IPS-18c (cell line): ENCODE results near the gene USF3.

Experiments used
- H3K4me3 ChIP-seq: 2 replicates; pipeline ENCODE4 v1.7.0; 2013; ENCODE audit warnings: low read depth, mild to moderate bottlenecking, low read length, moderate library complexity; ENCODE audit not compliant: insufficient read depth
- H3K9me3 ChIP-seq: one replicate; pipeline ENCODE4 v1.6.1; 2013; ENCODE audit warnings: mild to moderate bottlenecking, low read length, moderate library complexity; ENCODE audit not compliant: control insufficient read depth, insufficient read depth

USF3 gene

DNA sequence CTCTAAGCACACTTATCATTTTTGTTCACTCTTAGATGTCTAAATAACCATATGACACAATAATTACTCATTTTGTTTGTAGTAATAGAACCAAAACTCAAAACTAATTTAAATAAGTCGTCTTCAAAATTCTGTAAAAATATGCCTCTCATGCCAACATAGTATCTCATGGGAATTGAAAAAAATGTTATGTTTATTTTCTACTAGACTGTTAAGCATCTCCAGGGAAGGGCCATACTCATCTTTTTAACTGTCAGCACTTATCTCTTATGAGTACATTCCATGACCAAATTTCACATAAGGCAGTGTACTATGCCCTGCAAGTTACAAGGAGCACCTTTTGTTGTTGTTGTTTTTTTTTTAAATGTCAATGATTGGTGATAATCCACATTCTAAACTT lies 18.3 kb upstream of the USF3 start:
- Histone ChIP-seq H3K9me3 (no peaks in the 10 kb centered on the region), H3K4me3 (no peak overlapping the region)

DNA sequence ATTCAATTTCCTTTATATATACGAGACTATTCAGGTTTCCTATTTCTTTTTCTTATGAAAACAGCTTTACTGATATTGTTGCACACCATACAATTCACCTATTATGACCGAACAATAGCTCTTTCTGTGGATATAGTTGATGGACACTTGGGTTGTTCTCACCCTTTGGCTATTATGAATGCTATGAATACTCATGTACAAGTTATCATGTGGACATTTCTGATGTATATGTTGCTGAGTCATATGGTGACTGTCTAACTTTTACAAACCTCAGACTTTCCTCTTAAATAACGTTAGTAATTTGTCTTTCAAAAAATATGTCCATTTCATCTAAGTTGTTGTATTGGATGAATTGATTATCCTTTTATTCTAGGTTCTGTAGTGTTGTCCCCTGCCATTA lies 15.7 kb upstream of the USF3 start:
- H3K4me3 ChIP-seq, result no peak overlapping the region
- no peaks in the 10 kb centered on the region for H3K9me3 ChIP-seq

DNA sequence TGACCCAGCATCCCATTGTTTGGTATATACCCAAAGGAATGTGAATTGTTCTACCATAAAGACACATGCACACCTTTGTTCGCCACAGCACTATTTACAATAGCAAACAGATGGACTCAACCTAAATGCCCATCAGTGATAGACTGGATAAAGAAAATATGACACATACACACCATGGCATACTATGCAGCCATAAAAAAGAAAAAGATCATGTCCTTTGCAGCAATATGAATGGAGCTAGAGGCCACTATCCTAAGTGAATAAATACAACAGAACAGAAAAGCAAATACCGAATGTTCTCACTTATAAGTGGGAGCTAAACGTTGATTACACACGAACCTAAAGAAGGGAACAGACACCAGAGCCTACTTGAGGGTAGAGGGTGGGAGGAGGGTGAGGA lies 11.4 kb upstream of the USF3 start:
- H3K9me3 ChIP-seq, result no peaks in the 10 kb centered on the region
- no peak overlapping the region for H3K4me3 ChIP-seq

DNA sequence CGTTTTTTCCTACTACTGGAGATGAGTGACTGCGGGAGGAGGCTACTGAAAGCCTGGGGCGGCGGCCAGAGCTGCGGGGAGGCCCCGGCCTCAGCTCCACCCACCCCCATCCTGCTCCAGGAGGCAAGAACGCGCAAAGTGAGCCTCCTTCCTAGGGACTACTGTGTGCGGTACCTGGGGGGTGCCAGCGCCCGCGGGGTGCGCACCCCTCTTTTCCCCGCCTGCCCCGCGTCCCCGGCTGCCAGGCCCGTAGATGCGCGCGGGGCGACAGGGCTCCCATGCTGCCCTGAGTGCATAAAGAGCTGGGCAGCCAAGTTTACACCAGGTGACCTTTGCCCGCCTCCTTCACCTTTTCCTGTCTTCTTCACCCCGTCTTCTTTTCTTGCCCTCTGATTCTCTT lies 2.5 kb upstream of the USF3 start:
- H3K9me3 ChIP-seq, result no peaks in the 10 kb centered on the region
- H3K4me3 ChIP-seq, result peak overlapping the region; percentile 34; the same call in 1 of the 2 replicates

DNA sequence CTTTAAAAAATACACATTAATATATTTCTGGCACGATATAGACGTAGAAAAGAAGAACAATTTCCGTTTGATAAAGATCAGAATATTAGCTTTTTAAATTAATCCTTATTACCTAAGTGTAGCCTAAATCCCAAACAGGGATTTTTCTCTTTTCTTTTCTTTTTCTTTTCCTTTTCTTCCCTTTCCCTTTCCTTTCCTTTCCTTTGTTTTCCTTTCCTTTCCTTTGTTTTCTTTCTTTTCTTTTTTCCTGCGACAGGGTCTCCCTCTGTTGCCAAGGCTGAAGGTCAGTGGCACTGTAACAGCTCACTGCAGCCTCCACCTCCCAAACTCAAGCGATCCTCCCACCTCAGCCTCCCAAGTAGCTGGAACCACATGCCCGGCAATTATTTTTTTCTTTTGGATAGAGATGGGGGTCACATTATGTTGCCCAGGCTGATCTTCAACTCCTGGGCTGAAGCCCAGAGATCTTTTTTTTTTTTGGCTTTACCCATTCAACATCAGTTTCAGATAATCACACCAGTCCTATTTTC lies 1.8 kb upstream of the USF3 start:
- Histone ChIP-seq H3K4me3 (no peak overlapping the region; the same call in 1 of the 2 replicates), H3K9me3 (no peaks in the 10 kb centered on the region)

DNA sequence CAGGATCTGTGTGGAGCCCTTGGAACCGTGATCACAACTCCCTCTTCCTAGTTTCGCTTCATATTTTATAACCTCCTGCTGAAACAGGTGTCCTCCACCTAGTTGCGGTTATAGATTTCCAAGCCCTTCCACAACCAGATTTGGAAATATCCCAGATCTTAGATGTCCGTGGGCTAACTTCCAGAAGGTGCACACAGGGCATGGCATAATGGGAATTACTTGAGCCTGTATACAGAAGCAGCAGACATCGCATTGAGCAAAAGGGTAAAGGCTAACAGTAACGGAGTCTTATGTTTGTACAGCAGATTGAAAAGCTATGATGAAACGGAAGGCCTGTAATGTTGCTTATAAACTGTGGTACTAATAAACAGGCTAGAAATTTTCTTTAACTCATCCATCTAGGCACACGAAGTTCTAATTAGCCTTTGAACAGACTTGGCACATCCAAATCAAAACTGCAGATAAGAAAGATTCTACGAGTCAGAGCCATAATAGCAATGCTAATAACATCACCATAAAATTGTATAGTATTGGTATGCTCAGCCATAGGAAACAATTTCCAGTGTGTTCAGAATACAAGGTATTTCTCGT lies 1.2 kb upstream of the USF3 start:
- Histone ChIP-seq H3K4me3 (peak overlapping the region; percentile 98), H3K9me3 (no peaks in the 10 kb centered on the region)

DNA sequence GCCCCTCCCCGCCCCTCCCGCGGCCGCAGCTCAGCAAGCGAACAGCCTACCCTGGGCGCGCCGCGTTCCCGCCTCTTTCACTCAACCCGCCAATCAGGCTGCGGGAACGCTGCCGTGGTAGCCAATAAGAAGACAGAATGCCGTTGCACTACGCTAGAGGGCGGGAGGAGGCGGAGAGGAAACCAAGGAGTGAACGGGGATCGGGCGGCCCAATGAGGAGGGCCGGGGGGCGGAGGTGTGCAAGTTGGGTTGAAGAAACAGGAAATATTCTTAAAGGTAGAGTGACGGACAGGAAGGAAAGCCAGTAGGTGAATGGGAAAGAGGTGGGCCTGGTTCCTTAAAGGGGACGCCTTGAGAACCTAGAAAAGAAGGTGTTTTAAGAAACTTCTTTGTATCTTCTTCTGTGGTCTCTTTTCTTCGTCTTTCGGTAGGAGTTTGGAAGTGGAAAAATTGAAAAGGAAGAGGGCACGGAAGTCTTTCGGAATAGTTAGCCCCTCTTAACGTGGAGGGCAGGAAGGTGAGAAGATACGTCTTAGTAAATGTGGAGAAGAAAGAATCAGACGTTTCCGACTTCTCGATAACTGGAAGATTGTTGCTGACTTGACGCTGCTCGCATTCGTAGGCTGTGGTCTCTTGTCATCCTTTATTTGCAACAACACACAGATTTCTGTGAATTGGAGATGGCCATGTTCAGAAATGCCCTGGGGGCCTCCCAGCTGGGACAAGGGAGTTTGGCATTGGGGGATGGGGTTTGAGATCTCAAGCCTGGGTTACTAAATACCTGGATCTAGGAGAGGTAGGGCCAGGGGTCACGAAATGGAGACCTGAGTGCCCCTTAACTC lies 437 bp upstream of the USF3 start:
- Histone ChIP-seq H3K9me3 (no peaks in the 10 kb centered on the region), H3K4me3 (peak overlapping the region; percentile 98)

DNA sequence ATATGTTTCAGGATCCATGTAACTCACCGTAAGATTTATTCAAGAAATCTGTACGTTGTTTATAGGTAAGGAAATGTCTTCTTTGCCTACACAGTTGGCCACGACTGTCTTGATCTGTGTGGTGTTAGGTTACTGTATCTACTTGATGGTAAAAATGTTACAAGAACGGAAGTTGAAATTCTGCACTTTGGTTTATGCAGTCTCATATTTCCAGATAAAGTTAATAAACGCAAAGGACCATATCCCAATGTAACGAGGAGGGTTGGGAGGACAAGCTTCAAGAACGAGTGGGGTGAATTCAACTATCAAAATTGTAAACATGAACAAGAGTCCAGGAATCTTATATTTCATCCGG lies 1.0 kb downstream of the USF3 start:
- Histone ChIP-seq H3K9me3 (no peaks in the 10 kb centered on the region), H3K4me3 (peak overlapping the region; percentile 78)

DNA sequence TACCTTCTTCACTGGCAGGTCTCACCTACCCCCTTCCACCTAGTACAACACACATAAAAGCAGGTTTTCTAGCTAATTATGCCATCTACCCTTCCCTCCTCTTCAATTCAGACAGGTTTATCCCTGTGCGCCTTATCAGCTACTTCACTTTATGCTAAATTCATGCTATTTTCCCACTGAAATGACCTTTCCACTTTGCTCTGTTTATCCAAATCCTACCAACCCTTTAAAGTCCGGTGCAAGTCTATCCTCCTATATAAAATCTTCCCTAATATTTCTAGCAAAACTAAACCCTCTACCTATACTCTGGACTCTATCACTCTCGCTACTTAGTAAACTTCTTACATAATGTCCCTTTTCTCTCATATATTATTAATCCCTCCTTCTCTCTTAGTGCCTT lies 6.0 kb downstream of the USF3 start:
- Histone ChIP-seq H3K4me3 (no peak overlapping the region), H3K9me3 (no peaks in the 10 kb centered on the region)

DNA sequence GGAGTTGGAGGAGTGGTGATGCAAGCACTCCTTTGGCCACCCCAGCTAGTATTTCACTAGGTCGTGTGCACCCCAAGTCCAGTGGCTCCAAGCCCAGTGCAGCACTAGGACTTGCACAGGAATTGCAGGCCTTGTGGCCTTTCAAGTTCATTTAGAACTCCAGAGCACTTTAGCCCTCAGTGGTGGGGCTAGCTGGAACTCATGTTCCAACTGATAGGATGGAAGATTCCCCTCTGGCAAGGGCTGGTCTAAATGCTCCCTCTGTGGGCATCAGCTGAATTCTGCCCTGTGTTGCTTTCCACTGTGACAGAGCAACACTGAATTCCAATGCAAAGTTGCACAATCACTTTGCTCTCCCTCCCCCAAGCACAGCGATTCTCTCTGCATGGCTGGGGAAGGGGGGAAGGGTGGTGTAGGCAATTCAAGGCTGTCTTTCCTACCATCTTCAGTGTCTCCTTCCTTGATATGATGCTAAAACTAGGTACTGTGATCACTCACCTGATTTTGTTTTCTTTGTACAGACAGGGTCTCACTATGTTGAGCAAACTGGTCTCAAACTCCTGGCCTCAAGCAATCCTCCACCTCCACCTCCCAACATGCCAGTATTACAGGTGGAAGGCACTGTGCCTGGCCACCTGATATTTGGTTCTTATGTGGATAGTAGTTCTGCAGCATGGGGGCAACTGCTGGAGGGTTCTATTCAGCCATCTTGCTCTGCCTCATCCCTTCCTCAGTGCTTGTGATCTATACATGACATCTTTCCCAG lies 10.3 kb downstream of the USF3 start:
- H3K4me3 ChIP-seq, result no peak overlapping the region

DNA sequence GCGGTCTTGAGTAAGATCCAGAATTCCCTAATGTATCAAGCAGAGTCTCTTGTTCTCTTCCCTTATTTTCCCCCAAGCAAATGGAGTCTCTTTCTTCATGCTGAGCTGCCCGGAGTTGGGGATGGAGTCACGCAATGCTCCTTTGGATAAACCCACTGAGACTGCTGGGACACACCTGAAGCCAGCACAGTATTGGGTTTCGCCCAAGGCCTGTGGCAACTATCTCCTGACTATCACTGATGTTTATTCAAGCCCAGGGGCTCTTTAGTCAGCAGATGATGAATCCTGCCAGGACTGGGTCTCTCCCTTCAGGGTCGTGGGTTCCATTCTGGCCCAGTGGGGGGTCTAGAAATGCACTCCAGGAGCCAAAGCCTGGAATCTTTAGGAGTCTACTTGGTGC lies 11.3 kb downstream of the USF3 start:
- Histone ChIP-seq H3K4me3 (no peak overlapping the region), H3K9me3 (no peaks in the 10 kb centered on the region)

More for the DNA sequence above, 10.3 kb downstream of the USF3 start:
- no peaks in the 10 kb centered on the region for H3K9me3 ChIP-seq

DNA sequence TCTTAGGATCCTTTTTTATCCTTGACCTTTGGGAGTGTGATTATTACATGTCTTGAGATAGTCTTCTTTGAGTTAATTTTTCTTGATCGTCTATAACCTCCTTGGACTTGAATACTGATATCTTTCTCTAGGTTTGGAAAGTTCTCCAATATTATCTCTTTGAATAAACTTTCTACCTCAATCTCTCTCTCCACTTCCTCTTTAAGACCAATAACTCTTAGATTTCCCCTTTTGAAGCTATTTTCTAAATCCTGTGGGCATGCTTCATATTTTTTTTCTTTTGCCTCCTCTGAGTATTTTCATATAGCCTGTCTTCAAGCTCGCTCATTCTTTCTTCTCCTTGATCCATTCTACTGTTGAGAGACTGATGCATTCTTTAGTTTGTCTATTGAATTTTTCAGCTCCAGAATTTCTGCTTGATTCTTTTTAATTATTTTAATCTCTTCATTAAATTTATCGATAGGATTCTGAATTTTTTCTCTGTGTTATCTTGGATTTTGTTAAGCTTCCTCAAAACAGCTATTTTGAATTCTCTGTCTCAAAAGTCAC lies 12.1 kb downstream of the USF3 start:
- Histone ChIP-seq H3K4me3 (no peak overlapping the region), H3K9me3 (no peaks in the 10 kb centered on the region)

DNA sequence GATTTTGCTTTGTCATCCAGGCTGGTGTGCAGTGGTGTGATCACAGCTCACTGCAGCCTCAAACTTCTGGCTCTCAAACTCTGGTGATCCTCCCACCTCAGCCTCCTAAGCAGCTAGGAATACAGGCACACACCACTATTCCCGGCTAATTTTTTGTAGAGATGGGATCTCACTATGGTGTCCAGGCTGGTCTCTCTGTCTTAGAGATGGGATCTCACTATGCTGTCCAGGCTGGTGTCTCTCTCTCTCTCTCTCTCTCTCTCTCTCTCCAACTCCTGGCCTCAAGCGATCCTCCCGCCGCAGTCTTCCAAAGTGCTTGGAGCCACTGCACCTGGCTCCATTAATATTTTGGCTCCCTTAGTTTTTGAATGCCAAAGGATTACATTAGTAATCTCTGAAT lies 17.7 kb downstream of the USF3 start:
- H3K4me3 ChIP-seq, result no peak overlapping the region

DNA sequence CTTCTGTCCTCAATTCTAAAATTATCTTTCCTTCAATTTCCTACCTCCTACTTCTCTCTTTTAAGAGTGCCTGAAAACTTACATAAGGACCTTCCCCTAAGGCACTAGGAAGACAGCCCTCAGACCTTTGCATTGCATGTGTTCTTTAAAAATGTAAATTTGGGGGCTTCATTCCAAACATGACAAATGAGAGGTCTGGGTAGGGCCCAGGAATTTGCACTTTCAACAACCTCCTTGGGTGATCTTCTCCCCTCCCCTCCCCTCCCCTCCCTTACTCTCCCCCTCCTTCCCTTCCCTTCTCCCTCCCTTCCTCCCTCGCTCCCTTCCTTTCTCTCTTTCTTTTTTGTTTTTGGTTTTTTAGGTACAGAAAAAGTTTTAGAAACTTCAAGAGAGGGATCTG lies 18.7 kb downstream of the USF3 start:
- no peak overlapping the region for H3K4me3 ChIP-seq
- peaks cover 3% of the 10 kb centered on the region for H3K9me3 ChIP-seq

More for the DNA sequence above, 17.7 kb downstream of the USF3 start:
- H3K9me3 ChIP-seq, result peaks cover 3% of the 10 kb centered on the region

DNA sequence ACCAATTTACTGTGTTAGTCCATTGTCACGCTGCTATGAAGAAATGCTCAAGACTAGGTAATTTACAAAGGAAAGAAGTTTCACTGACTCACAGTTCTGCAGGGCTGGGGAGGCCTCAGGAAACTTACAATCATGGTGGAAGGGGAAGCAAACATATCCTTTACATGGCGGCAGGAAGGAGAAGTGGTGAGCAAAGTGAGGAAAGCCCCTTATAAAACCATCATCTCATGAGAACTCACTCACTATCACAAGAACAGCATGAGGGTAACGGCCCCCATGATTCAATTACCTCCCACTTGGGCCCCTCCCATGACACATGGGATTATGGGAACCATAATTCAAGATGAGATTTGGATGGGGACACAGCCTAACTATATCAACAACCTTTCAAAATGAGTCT lies 20.2 kb downstream of the USF3 start:
- Histone ChIP-seq H3K9me3 (peaks cover 3% of the 10 kb centered on the region), H3K4me3 (no peak overlapping the region)

DNA sequence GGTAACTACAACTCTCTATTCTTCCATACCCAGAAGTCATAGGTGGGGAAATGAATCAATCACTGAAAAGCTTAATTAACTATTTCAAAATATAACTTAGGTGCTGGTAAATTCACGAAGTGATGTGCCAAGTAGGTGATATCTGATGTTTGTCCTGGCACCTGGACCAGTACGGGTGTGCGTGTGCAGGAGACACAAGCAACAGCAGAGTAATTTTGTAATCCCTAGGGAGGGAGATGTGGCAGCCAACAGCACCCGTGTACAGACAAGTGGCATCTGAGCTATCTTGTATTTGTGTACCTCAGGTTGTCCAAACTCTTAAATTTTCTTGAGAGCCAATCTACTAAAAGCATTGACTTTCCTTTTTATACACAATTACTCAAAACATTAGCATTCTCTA lies 22.8 kb downstream of the USF3 start:
- Histone ChIP-seq H3K4me3 (no peak overlapping the region), H3K9me3 (no peaks in the 10 kb centered on the region)

DNA sequence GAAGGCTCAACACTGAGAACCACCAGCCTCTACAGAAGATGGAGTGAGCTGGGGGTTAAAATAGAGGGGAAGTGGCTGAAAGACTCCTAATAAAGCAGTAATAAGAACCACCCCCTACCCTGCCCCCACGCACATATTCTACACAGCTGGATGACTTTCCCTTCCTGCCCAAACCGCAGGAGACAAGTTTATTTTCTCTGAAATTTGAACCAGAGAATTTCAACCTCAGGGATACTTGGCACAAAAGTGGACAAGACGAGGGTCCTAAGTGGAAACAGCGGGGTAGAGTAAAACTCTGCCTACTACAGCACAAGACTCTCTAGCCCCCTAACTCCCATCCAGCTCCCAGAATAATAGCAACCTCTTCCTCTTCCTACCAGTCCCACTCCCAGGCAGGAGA lies 28.4 kb downstream of the USF3 start:
- Histone ChIP-seq H3K4me3 (no peak overlapping the region), H3K9me3 (no peaks in the 10 kb centered on the region)
